DOHH2 (cell line): ENCODE results near the gene GIT1.

Experiments
- H3F3A ChIP-seq: fragments of 200-600 bp; sonication (generic), shearing (Covaris generic); 2 replicates; pipeline ENCODE4 v1.6.0; 2016; ENCODE audit warnings: antibody characterized with exemption, mild to moderate bottlenecking; ENCODE audit not compliant: control insufficient read depth, insufficient read depth
- H3K27ac ChIP-seq: fragments of 200-600 bp; sonication (generic); 2 replicates; pipeline ENCODE4 v1.5.1; 2014; ENCODE audit warnings: low read depth, mild to moderate bottlenecking, low read length, moderate library complexity
- H3K27me3 ChIP-seq: fragments of 200-600 bp; sonication (generic); 2 replicates; pipeline ENCODE4 v1.6.1; 2014; ENCODE audit warnings: mild to moderate bottlenecking, low read length, mixed read lengths; ENCODE audit not compliant: control insufficient read depth
- H3K36me3 ChIP-seq: fragments of 200-600 bp; sonication (generic); 2 replicates; pipeline ENCODE4 v1.6.1; 2014; ENCODE audit warnings: mild to moderate bottlenecking, low read length, moderate library complexity, mixed read lengths; ENCODE audit not compliant: control insufficient read depth
- H3K4me1 ChIP-seq: fragments of 200-600 bp; sonication (generic); 2 replicates; pipeline ENCODE4 v1.6.1; 2014; ENCODE audit warnings: mild to moderate bottlenecking, low read length, mixed read lengths; ENCODE audit not compliant: control insufficient read depth
- H3K4me2 ChIP-seq: fragments of 200-600 bp; sonication (generic); 2 replicates; pipeline ENCODE4 v1.6.0; 2014; ENCODE audit warnings: mild to moderate bottlenecking, low read length, moderate library complexity
- H3K4me3 ChIP-seq: fragments of 200-600 bp; sonication (generic); 2 replicates; pipeline ENCODE4 v1.5.1; 2014; ENCODE audit warnings: mild to moderate bottlenecking, low read length, mixed read lengths
- H3K79me2 ChIP-seq: fragments of 200-600 bp; sonication (generic); 2 replicates; pipeline ENCODE4 v1.6.1; 2014; ENCODE audit warnings: mild to moderate bottlenecking, low read length, mixed read lengths; ENCODE audit not compliant: control insufficient read depth
- H3K9me2 ChIP-seq: fragments of 200-600 bp; sonication (generic); replicated peaks from 2 replicates; pipeline ENCODE4 v1.6.1; 2014; ENCODE audit warnings: mild to moderate bottlenecking, low read length, mixed read lengths; ENCODE audit not compliant: control insufficient read depth
- H3K9me3 ChIP-seq: fragments of 200-600 bp; sonication (generic); 2 replicates; pipeline ENCODE4 v1.6.1; 2014; ENCODE audit warnings: antibody characterized with exemption, low read length, mixed read lengths; ENCODE audit not compliant: control insufficient read depth, insufficient read depth
- H4K20me1 ChIP-seq: fragments of 200-600 bp; sonication (generic); 2 replicates; pipeline ENCODE4 v1.6.0; 2014; ENCODE audit warnings: low read depth, mild to moderate bottlenecking, antibody characterized with exemption, low read length, moderate library complexity; ENCODE audit not compliant: control insufficient read depth, insufficient read depth
- EZH2phosphoT487 ChIP-seq: fragments of 200-600 bp; sonication (generic); IDR thresholded peaks from 2 replicates; pipeline ENCODE4 v1.6.1; 2017; ENCODE audit warnings: borderline replicate concordance, mild to moderate bottlenecking, antibody characterized with exemption, low read length, moderate library complexity, mixed read lengths
- TF ChIP-seq, protein P1 (sequence below): fragments of 200-600 bp; sonication (generic); IDR thresholded peaks from one replicate; pipeline ENCODE4 v1.5.1; 2014; ENCODE audit warnings: antibody characterized with exemption, mild to moderate bottlenecking, low read depth, low read length; ENCODE audit not compliant: poor library complexity, severe bottlenecking

Gene GIT1

DNA sequence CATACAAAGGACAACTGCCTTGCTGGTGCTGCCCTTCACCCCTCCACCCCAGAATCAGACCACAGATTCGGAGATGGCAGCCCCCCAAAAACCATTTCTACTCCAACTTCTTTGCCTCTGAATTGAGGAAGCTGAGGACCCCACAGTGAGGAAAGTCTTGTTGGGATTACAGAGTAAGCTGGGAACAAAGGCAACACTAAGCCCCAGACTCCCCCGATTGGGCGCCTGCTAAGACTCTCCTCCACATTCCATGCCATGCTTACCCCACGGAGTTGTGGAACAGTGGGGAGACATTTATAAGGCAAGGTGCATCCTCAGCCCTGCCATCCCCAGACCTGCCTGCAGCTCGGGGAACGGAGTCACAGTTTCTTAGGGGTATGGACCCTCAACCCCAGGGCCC, 1.9 kb downstream of the GIT1 start:
- Histone ChIP-seq H3K79me2 (peaks cover 72% of the 10 kb centered on the region), H3F3A (peaks cover 13% of the 10 kb centered on the region), H3K9me3 (no peaks in the 10 kb centered on the region), H3K4me1 (peaks cover 74% of the 10 kb centered on the region), H3K4me3 (peak overlapping the region; percentile 92), H3K36me3 (peaks cover 20% of the 10 kb centered on the region), H3K4me2 (peak overlapping the region; percentile 83), H3K27ac (no peak overlapping the region), H3K27me3 (no peaks in the 10 kb centered on the region), H3K9me2 (no peaks in the 10 kb centered on the region), H4K20me1 (peaks cover 20% of the 10 kb centered on the region)
- TF ChIP-seq, protein P1, sequence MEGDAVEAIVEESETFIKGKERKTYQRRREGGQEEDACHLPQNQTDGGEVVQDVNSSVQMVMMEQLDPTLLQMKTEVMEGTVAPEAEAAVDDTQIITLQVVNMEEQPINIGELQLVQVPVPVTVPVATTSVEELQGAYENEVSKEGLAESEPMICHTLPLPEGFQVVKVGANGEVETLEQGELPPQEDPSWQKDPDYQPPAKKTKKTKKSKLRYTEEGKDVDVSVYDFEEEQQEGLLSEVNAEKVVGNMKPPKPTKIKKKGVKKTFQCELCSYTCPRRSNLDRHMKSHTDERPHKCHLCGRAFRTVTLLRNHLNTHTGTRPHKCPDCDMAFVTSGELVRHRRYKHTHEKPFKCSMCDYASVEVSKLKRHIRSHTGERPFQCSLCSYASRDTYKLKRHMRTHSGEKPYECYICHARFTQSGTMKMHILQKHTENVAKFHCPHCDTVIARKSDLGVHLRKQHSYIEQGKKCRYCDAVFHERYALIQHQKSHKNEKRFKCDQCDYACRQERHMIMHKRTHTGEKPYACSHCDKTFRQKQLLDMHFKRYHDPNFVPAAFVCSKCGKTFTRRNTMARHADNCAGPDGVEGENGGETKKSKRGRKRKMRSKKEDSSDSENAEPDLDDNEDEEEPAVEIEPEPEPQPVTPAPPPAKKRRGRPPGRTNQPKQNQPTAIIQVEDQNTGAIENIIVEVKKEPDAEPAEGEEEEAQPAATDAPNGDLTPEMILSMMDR, result no peak
- TF ChIP-seq EZH2phosphoT487, result no peak

DNA sequence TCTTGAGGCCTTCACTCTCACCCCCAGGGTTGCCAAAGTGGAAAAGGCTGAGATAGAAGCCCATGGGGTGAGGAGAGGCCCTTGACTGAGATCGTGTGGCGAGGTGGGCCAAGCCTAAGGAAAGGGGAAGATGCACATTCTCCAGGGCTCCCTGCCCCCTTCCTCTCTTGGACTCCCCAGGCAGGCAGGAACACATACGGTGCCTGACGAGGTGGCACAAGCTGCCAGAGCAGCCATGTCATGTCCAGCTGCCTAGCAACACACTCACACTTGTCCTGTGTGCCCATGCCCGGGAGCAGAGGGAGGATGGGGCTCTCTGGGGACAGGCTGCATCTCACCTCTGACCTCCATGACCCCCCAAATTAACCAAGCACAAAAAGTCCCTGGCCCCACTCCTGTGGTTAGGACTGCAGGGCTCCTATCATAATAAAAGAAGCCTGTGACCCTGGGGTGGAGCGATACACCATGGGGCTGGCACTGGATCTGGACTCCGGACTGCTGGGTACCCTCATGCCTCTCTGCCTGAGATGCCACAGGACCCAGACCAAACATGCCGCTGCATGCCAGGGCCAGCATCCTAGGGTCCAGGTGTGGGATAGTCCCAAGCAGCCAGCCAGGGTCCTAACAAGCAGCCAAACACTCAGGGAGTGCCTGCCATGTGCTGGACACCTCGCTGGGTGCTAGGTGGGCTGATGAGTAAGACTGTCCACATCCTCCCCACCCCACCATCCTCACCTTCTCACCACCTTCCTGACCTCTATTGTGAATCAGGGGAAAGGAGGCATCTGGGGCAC, 2.6 kb downstream of the GIT1 start:
- Histone ChIP-seq H3K9me3 (no peaks in the 10 kb centered on the region), H3K9me2 (no peaks in the 10 kb centered on the region), H3K27me3 (no peaks in the 10 kb centered on the region), H3K36me3 (peaks cover 27% of the 10 kb centered on the region), H3F3A (peaks cover 7% of the 10 kb centered on the region), H3K79me2 (peaks cover 73% of the 10 kb centered on the region), H3K27ac (no peak overlapping the region), H3K4me1 (peaks cover 67% of the 10 kb centered on the region), H3K4me2 (peak overlapping the region; percentile 83), H4K20me1 (peaks cover 20% of the 10 kb centered on the region), H3K4me3 (peak overlapping the region; percentile 92; the same call in 1 of the 2 replicates)
- TF ChIP-seq, protein P1, result no peak
- TF ChIP-seq EZH2phosphoT487, result no peak

DNA sequence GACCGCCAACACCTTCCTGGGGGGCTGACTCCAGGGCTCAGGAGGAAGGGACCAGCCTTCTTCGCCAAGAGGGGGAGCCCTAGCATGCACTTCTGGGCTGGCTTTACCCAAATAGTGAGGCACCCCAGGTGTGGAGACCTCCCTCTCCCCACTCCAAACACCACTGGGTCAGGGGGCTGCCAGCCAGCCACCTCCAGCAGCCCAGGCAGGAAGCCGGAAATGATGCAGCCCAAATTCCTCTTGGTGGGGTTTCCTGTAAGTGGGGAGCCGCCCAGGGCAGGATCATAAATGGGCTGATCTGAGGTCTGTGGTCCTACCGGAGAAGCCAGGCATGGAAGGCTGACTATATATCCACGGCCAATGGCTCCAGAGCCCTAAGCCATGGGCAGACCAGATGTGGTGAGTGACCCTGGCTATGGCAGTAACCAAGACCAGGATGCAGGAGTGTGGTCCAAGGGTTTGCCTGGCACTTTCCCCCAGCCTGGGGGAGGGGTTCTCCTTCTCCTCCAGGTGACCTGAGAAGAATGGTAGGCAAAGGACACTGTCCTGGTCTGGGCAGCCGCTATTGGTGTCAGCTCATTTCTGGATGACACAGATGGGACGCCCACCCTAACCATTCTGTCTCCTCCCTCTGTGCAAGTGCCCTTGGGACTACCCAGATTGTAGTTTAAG, 4.2 kb downstream of the GIT1 start:
- no peaks in the 10 kb centered on the region for H3K9me2 ChIP-seq
- H4K20me1 ChIP-seq, result peaks cover 20% of the 10 kb centered on the region
- no peaks in the 10 kb centered on the region for H3F3A ChIP-seq
- no peaks in the 10 kb centered on the region for H3K9me3 ChIP-seq
- no peaks in the 10 kb centered on the region for H3K27me3 ChIP-seq
- TF ChIP-seq, protein P1, result peak; percentile 64
- TF ChIP-seq EZH2phosphoT487, result no peak
- H3K4me3 ChIP-seq, result peak overlapping the region; percentile 60
- peaks cover 62% of the 10 kb centered on the region for H3K4me1 ChIP-seq
- peaks cover 41% of the 10 kb centered on the region for H3K36me3 ChIP-seq
- H3K79me2 ChIP-seq, result peaks cover 71% of the 10 kb centered on the region
- peak overlapping the region; percentile 79 for H3K4me2 ChIP-seq
- H3K27ac ChIP-seq, result peak overlapping the region; percentile 49
